Measurements from ENCODE around the gene WBP2. TPM values are rescaled to one million over a fixed set of nuclear protein-coding genes. Genes with fewer than 3 reads are reported as not detected.

Gene WBP2
- total RNA-seq, 2 donors from 2014 or later = 88.9 to 125 TPM

- no peak for TF ChIP-seq POLR2AphosphoS5 (IDR thresholded peaks at IDR 0.05)
- no peak for TF ChIP-seq CTCF (IDR thresholded peaks at IDR 0.05)
- TF ChIP-seq POLR2A (IDR thresholded peaks at IDR 0.05) = no peak
- intact Hi-C loops (cut with DNase I) = no loop called here
- WGBS = 83% methylated on average over 4 of the region's 4 CpGs
- DNase-seq (ENCODE audit: low spot score) = no peak
- H3K4me3 ChIP-seq = no peak overlapping the region
- no peaks in the 10 kb centered on the region for H3K4me1 ChIP-seq (replicated peaks)
- H3K27ac ChIP-seq = no peak overlapping the region
- H3K9me3 ChIP-seq = no peaks in the 10 kb centered on the region
- H3K36me3 ChIP-seq = peaks cover 0 to 1% of the 10 kb centered on the region in 2 donors
- no peaks in the 10 kb centered on the region for H3K27me3 ChIP-seq (replicated peaks; ENCODE audit: insufficient read depth)
Observed at GRCh38 chr17:75806822-75807500, 48.2 kb downstream of the WBP2 start.

- intact Hi-C loops (cut with DNase I) = no loop called here
- no peak for DNase-seq (ENCODE audit: low spot score)
- Histone ChIP-seq H3K27me3 (replicated peaks; ENCODE audit: insufficient read depth) (no peaks in the 10 kb centered on the region), H3K27ac (no peak overlapping the region), H3K36me3 (no peaks in the 10 kb centered on the region), H3K4me3 (no peak overlapping the region), H3K9me3 (no peaks in the 10 kb centered on the region), H3K4me1 (replicated peaks) (no peaks in the 10 kb centered on the region)
- WGBS = 92% methylated on average over 1 of the region's 1 CpG
- TF ChIP-seq CTCF (IDR thresholded peaks at IDR 0.05) (no peak), POLR2AphosphoS5 (IDR thresholded peaks at IDR 0.05) (no peak), POLR2A (IDR thresholded peaks at IDR 0.05) (no peak)
Observed at GRCh38 chr17:75803883-75804282, 51.3 kb downstream of the WBP2 start.

- H3K27ac ChIP-seq = no peak overlapping the region
- 84% methylated on average over 4 of the region's 4 CpGs for WGBS
- intact Hi-C loops (cut with DNase I) = no loop called here
Observed at GRCh38 chr17:75799402-75799801, 55.7 kb downstream of the WBP2 start.

GRCh38 chr17:75795820-75796607 is 59.1 kb downstream of the WBP2 start:
- TF ChIP-seq POLR2AphosphoS5 (IDR thresholded peaks at IDR 0.05) (no peak), CTCF (IDR thresholded peaks at IDR 0.05) (no peak), POLR2A (IDR thresholded peaks at IDR 0.05) (no peak)
- WGBS = 90% methylated on average over 8 of the region's 8 CpGs
- no peak overlapping the region for H3K4me3 ChIP-seq
- intact Hi-C loops (cut with DNase I) = no loop called here
- H3K36me3 ChIP-seq = no peaks in the 10 kb centered on the region
- DNase-seq (ENCODE audit: low spot score) = no peak
- no peak overlapping the region for H3K27ac ChIP-seq
- H3K9me3 ChIP-seq = no peaks in the 10 kb centered on the region
- H3K27me3 ChIP-seq (replicated peaks; ENCODE audit: insufficient read depth) = no peaks in the 10 kb centered on the region
- H3K4me1 ChIP-seq (replicated peaks) = no peaks in the 10 kb centered on the region

More at GRCh38 chr17:75799402-75799801, 55.7 kb downstream of the WBP2 start:
- Histone ChIP-seq H3K4me1 (replicated peaks) (no peaks in the 10 kb centered on the region), H3K27me3 (replicated peaks; ENCODE audit: insufficient read depth) (no peaks in the 10 kb centered on the region), H3K4me3 (no peak overlapping the region), H3K9me3 (no peaks in the 10 kb centered on the region), H3K36me3 (no peaks in the 10 kb centered on the region)
- no peak for DNase-seq (ENCODE audit: low spot score)
- TF ChIP-seq POLR2A (IDR thresholded peaks at IDR 0.05) = no peak
- no peak for TF ChIP-seq POLR2AphosphoS5 (IDR thresholded peaks at IDR 0.05)
- TF ChIP-seq CTCF (IDR thresholded peaks at IDR 0.05) = no peak

Other genes starting within 250 kb of the WBP2 start
- 1 to 10 TPM in 1 of 2 donors, under 1 TPM in 1; 0.27 to 4.1 TPM for gene SMIM5, start 221.9 kb downstream of the WBP2 start, total RNA-seq
- 100 to 1,000 TPM in 1 of 2 donors, 10 to 100 TPM in 1; 33.6 to 132 TPM for gene RECQL5, start 188.2 kb downstream of the WBP2 start, total RNA-seq
- gene SAP30BP, start 188.0 kb downstream of the WBP2 start, total RNA-seq = 10 to 100 TPM; 50.4 to 72.3 TPM
- 100 to 1,000 TPM in 1 of 2 donors, 10 to 100 TPM in 1; 81.0 to 105 TPM for gene ITGB4, start 133.9 kb downstream of the WBP2 start, total RNA-seq
- 10 to 100 TPM; 28.1 to 28.5 TPM for gene GALK1, start 90.1 kb downstream of the WBP2 start, total RNA-seq
- 10 to 100 TPM; 68.9 to 72.5 TPM for gene UNK, start 70.5 kb downstream of the WBP2 start, total RNA-seq
- gene UNC13D, start 10.9 kb downstream of the WBP2 start, total RNA-seq = 10 to 100 TPM in 1 of 2 donors, 1 to 10 TPM in 1; 2.9 to 16.2 TPM
- 10 to 100 TPM; 21.3 to 62.9 TPM for gene TRIM47, start 23.2 kb upstream of the WBP2 start, total RNA-seq
- 10 to 100 TPM; 27.5 to 28.1 TPM for gene TRIM65, start 41.6 kb upstream of the WBP2 start, total RNA-seq
- 10 to 100 TPM; 40.3 to 85.6 TPM for gene MRPL38, start 49.5 kb upstream of the WBP2 start, total RNA-seq
- gene FBF1, start 85.7 kb upstream of the WBP2 start, total RNA-seq = 10 to 100 TPM; 18.9 to 31.3 TPM
- gene ACOX1, start 123.8 kb upstream of the WBP2 start, total RNA-seq = 10 to 100 TPM; 75.5 to 79.0 TPM
- 10 to 100 TPM; 20.9 to 25.1 TPM for gene TEN1, start 123.9 kb upstream of the WBP2 start, total RNA-seq
- gene CDK3, start 145.5 kb upstream of the WBP2 start, total RNA-seq = 10 to 100 TPM; 16.9 to 17.2 TPM
- 10 to 100 TPM; 23.0 to 29.1 TPM for gene EVPL, start 172.0 kb upstream of the WBP2 start, total RNA-seq
- gene SRP68, start 217.2 kb upstream of the WBP2 start, total RNA-seq = 10 to 100 TPM; 33.5 to 51.2 TPM
- gene GALR2, start 219.4 kb upstream of the WBP2 start, total RNA-seq = under 1 TPM in 1 of 2 donors, not detected in 1; 0.80 TPM
- not detected for gene ZACN, start 223.8 kb upstream of the WBP2 start, total RNA-seq
- gene EXOC7, start 248.5 kb upstream of the WBP2 start, total RNA-seq = 100 to 1,000 TPM; 136 to 159 TPM

All from prostate gland (tissue), 2 donors.